HG03095 (cell line): Measurements from ENCODE around the gene CITED2.
A peak's percentile ranks its signal among the peaks of the same experiment; 100 is the strongest.
"Not testable (repeated sequence)": the region's sequence is repeated elsewhere in the genome, so short reads cannot be mapped to it uniquely, and the experiment has no call there.

Source experiments
- ATAC-seq: cut with Tn5 transposase; IDR thresholded peaks from one replicate; pipeline ENCODE4 v1.9.1; 2021; ENCODE audit warnings: moderate library complexity; ENCODE audit not compliant: unreplicated experiment

Gene CITED2

GRCh38 chr6:139374357-139375225, at the start of gene CITED2:
Gene CITED2, minus strand, starts transcription at chr6:139374648. Its CDS starts 704 bp downstream, at chr6:139373944.
- ATAC-seq, result peak; percentile 66

- ATAC-seq, result no peak
Observed at GRCh38 chr6:139423037-139423703, 48.7 kb upstream of the CITED2 start.

GRCh38 chr6:139422105-139423036, 47.9 kb upstream of the CITED2 start:
- no peak for ATAC-seq

- no peak for ATAC-seq
Observed at GRCh38 chr6:139418481-139419132, 44.2 kb upstream of the CITED2 start.

GRCh38 chr6:139416146-139416545, 41.7 kb upstream of the CITED2 start:
- no peak for ATAC-seq

GRCh38 chr6:139415365-139415764, 40.9 kb upstream of the CITED2 start:
- no peak for ATAC-seq

- ATAC-seq, result not testable (repeated sequence)
Observed at GRCh38 chr6:139412103-139412502, 37.7 kb upstream of the CITED2 start.

GRCh38 chr6:139409026-139409425, 34.6 kb upstream of the CITED2 start:
- no peak for ATAC-seq

GRCh38 chr6:139407718-139408222, 33.3 kb upstream of the CITED2 start:
- ATAC-seq, result no peak

- ATAC-seq, result no peak
Observed at GRCh38 chr6:139406577-139407343, 32.3 kb upstream of the CITED2 start.

- no peak for ATAC-seq
Observed at GRCh38 chr6:139402876-139403386, 28.5 kb upstream of the CITED2 start.

GRCh38 chr6:139398658-139399057, 24.2 kb upstream of the CITED2 start:
- no peak for ATAC-seq

- no peak for ATAC-seq
Observed at GRCh38 chr6:139395891-139396301, 21.4 kb upstream of the CITED2 start.

- no peak for ATAC-seq
Observed at GRCh38 chr6:139395371-139395770, 20.9 kb upstream of the CITED2 start.

GRCh38 chr6:139394027-139394649, 19.7 kb upstream of the CITED2 start:
- no peak for ATAC-seq

- ATAC-seq, result peak; percentile 93
Observed at GRCh38 chr6:139392794-139393193, 18.3 kb upstream of the CITED2 start.

- ATAC-seq, result no peak
Observed at GRCh38 chr6:139391709-139392108, 17.3 kb upstream of the CITED2 start.

GRCh38 chr6:139390447-139390846, 16.0 kb upstream of the CITED2 start:
- ATAC-seq, result no peak

GRCh38 chr6:139388384-139388783, 13.9 kb upstream of the CITED2 start:
- no peak for ATAC-seq
